HG03432 (cell line): ENCODE data around the gene LRRC75A.
A peak's percentile ranks its signal among the peaks of the same experiment; 100 is the strongest.
"Not testable (repeated sequence)": the region's sequence is repeated elsewhere in the genome, so short reads cannot be mapped to it uniquely, and the experiment has no call there.

Source experiments
- ATAC-seq: cut with Tn5 transposase; IDR thresholded peaks from one replicate; pipeline ENCODE4 v1.9.1; 2021; ENCODE audit warnings: mild to moderate bottlenecking, moderate library complexity; ENCODE audit not compliant: unreplicated experiment

Gene LRRC75A

GRCh38 chr17:16415031-16415924 lies 76.7 kb downstream of the LRRC75A start, which contains the start of gene TRPV2:
Gene TRPV2, plus strand, starts transcription at chr17:16415571. Its CDS starts 2,098 bp downstream, at chr17:16417669.
- peak; percentile 47 for ATAC-seq

GRCh38 chr17:16407911-16408588 lies 83.9 kb downstream of the LRRC75A start:
- ATAC-seq = peak; percentile 84

- peak; percentile 23 for ATAC-seq
Observed at GRCh38 chr17:16406742-16407674, 85.0 kb downstream of the LRRC75A start.

- ATAC-seq = not testable (repeated sequence)
Observed at GRCh38 chr17:16403847-16404246, 88.1 kb downstream of the LRRC75A start.

GRCh38 chr17:16398270-16399267 lies 93.4 kb downstream of the LRRC75A start:
- ATAC-seq = peak; percentile 72

GRCh38 chr17:16396693-16397092 lies 95.3 kb downstream of the LRRC75A start:
- ATAC-seq = not testable (repeated sequence)

- ATAC-seq = not testable (repeated sequence)
Observed at GRCh38 chr17:16395887-16396286, 96.1 kb downstream of the LRRC75A start.

- ATAC-seq = not testable (repeated sequence)
Observed at GRCh38 chr17:16392491-16392890, 99.5 kb downstream of the LRRC75A start.
